ENCODE data around the gene DAZ2. TPM values are rescaled to one million over a fixed set of nuclear protein-coding genes. Genes with fewer than 3 reads are reported as not detected.
"Not testable (repeated sequence)": the region's sequence is repeated elsewhere in the genome, so short reads cannot be mapped to it uniquely, and the experiment has no call there.

The DAZ2 gene
- total and polyA plus RNA-seq, 2 of the 8 experiments (the other 6 are each of a cell fraction or from before 2014, with no cell fraction given), result not detected

- CTCF ChIA-PET (ENCODE audit: partially characterized antibody); H3K36me3 ChIP-seq (ENCODE audit: control insufficient read depth in 2 of 4, insufficient read depth in 4 of 4, low read length in 3 of 4); FAIRE-seq; H3K23me2 ChIP-seq (ENCODE audit: low read depth, low read length); POLR2A ChIA-PET (ENCODE audit: partially characterized antibody); H3K14ac ChIP-seq (ENCODE audit: insufficient read length); H3K27ac ChIP-seq (ENCODE audit: low read depth, low read length); H4K8ac ChIP-seq (ENCODE audit: extremely low read depth, insufficient read depth, low read length); H2BK20ac ChIP-seq (ENCODE audit: low read length); DNase-seq (ENCODE audit: low read depth in 1 of 2, low spot score in 2 of 2); H3K4me1 ChIP-seq (replicated peaks in 1 of 4; ENCODE audit: control insufficient read depth in 3 of 4, insufficient read depth in 4 of 4, low read length in 3 of 4); H3K23ac ChIP-seq (ENCODE audit: insufficient read length); H3K9ac ChIP-seq (replicated peaks in 1 of 4; ENCODE audit: extremely low read depth in 1 of 4, low read depth in 3 of 4, low read length in 3 of 4); H3K56ac ChIP-seq (replicated peaks; ENCODE audit: insufficient read length, low read depth, low read length); H3K18ac ChIP-seq (ENCODE audit: extremely low read depth, low read length); H3K4ac ChIP-seq (replicated peaks; ENCODE audit: insufficient read length, low read depth, low read length); H3K79me2 ChIP-seq (ENCODE audit: control insufficient read depth in 1 of 2, insufficient read depth in 2 of 2, low read length in 2 of 2); H4K91ac ChIP-seq (replicated peaks; ENCODE audit: insufficient read length, low read length); H3K27me3 ChIP-seq (replicated peaks in 1 of 4; ENCODE audit: control insufficient read depth in 3 of 4, extremely low read depth in 1 of 4, insufficient read depth in 3 of 4, low read length in 3 of 4); H3K9me3 ChIP-seq (ENCODE audit: insufficient read depth in 2 of 2, low read depth in 1 of 2, low read length in 1 of 2); H2BK12ac ChIP-seq (ENCODE audit: low read depth, low read length); H3K4me3 ChIP-seq (ENCODE audit: extremely low read depth in 1 of 4, insufficient read depth in 2 of 4, low read depth in 3 of 4, low read length in 4 of 4); H2BK15ac ChIP-seq (ENCODE audit: low read length); H2AK5ac ChIP-seq (ENCODE audit: low read depth, low read length); H2AFZ ChIP-seq (ENCODE audit: low read length); H3K4me2 ChIP-seq (ENCODE audit: insufficient read depth in 1 of 2, low read depth in 2 of 2, low read length in 2 of 2); H2BK120ac ChIP-seq (replicated peaks; ENCODE audit: low read depth, low read length); H2BK5ac ChIP-seq (ENCODE audit: low read depth, low read length); H4K5ac ChIP-seq (ENCODE audit: insufficient read length, low read depth, low read length); H3K79me1 ChIP-seq (ENCODE audit: low read depth, low read length); H4K20me1 ChIP-seq (replicated peaks in 1 of 2; ENCODE audit: control insufficient read depth in 1 of 2, insufficient read depth in 2 of 2, low read length in 2 of 2): not testable (repeated sequence)
- no CpG with 5 or more reads among the region's 23 CpGs for WGBS, 2 experiments (ENCODE audit: extremely low coverage in 1 of 2, insufficient coverage in 1 of 2, insufficient read length in 1 of 2, insufficient replicate concordance in 2 of 2, low coverage in 1 of 2, low lambda C conversion rate in 2 of 2, missing lambda C conversion rate in 1 of 2)
These were observed 20.4 kb upstream of the DAZ2 start, which contains the start of gene DAZ1 for GRCh38 chrY:23198908-23199307. Gene DAZ1 (minus strand): TSS chrY:23199008. CDS start chrY:23198800, 208 bp downstream.

DNA sequence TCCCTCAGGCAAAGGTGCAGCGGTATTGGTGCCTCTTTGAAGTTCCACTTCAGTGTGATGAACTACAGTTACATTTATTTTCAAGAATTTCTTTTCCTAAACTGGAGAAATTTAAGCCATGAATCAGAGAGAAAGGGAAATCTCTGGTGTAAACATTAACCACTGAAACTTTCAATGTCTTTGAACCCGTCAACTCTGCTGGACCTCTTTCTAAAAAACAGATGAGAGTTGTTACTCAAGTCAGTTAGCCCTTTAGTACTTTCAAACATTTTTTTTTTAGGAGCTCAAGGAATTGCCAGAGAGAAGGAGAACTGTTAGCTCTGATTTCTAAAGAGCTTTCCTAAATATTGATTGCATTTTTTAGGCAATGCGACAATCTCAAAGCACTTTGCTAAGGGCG, 11.9 kb upstream of the DAZ2 start:
- H3K4me1 ChIP-seq (replicated peaks in 1 of 4; ENCODE audit: control insufficient read depth in 3 of 4, insufficient read depth in 4 of 4, low read length in 3 of 4); H3K9ac ChIP-seq (replicated peaks in 1 of 4; ENCODE audit: extremely low read depth in 1 of 4, low read depth in 3 of 4, low read length in 3 of 4); H3K79me2 ChIP-seq (ENCODE audit: control insufficient read depth in 1 of 2, insufficient read depth in 2 of 2, low read length in 2 of 2); H2BK15ac ChIP-seq (ENCODE audit: low read length); H3K4ac ChIP-seq (replicated peaks; ENCODE audit: insufficient read length, low read depth, low read length); H3K14ac ChIP-seq (ENCODE audit: insufficient read length); H2BK120ac ChIP-seq (replicated peaks; ENCODE audit: low read depth, low read length); H4K5ac ChIP-seq (ENCODE audit: insufficient read length, low read depth, low read length); H4K8ac ChIP-seq (ENCODE audit: extremely low read depth, insufficient read depth, low read length); POLR2A ChIA-PET (ENCODE audit: partially characterized antibody); DNase-seq (ENCODE audit: low read depth in 1 of 2, low spot score in 2 of 2); H2BK12ac ChIP-seq (ENCODE audit: low read depth, low read length); CTCF ChIA-PET (ENCODE audit: partially characterized antibody); H3K36me3 ChIP-seq (ENCODE audit: control insufficient read depth in 2 of 4, insufficient read depth in 4 of 4, low read length in 3 of 4); H3K56ac ChIP-seq (replicated peaks; ENCODE audit: insufficient read length, low read depth, low read length); H2BK20ac ChIP-seq (ENCODE audit: low read length); H3K23me2 ChIP-seq (ENCODE audit: low read depth, low read length); H2AFZ ChIP-seq (ENCODE audit: low read length); FAIRE-seq; H4K91ac ChIP-seq (replicated peaks; ENCODE audit: insufficient read length, low read length); H3K23ac ChIP-seq (ENCODE audit: insufficient read length); H3K18ac ChIP-seq (ENCODE audit: extremely low read depth, low read length); H3K27me3 ChIP-seq (replicated peaks in 1 of 4; ENCODE audit: control insufficient read depth in 3 of 4, extremely low read depth in 1 of 4, insufficient read depth in 3 of 4, low read length in 3 of 4); H3K9me3 ChIP-seq (ENCODE audit: insufficient read depth in 2 of 2, low read depth in 1 of 2, low read length in 1 of 2); H3K4me3 ChIP-seq (ENCODE audit: extremely low read depth in 1 of 4, insufficient read depth in 2 of 4, low read depth in 3 of 4, low read length in 4 of 4); H2BK5ac ChIP-seq (ENCODE audit: low read depth, low read length); H3K79me1 ChIP-seq (ENCODE audit: low read depth, low read length); H2AK5ac ChIP-seq (ENCODE audit: low read depth, low read length); H3K4me2 ChIP-seq (ENCODE audit: insufficient read depth in 1 of 2, low read depth in 2 of 2, low read length in 2 of 2); H4K20me1 ChIP-seq (replicated peaks in 1 of 2; ENCODE audit: control insufficient read depth in 1 of 2, insufficient read depth in 2 of 2, low read length in 2 of 2); H3K27ac ChIP-seq (ENCODE audit: low read depth, low read length): not testable (repeated sequence)
- WGBS, 2 experiments (ENCODE audit: extremely low coverage in 1 of 2, insufficient coverage in 1 of 2, insufficient read length in 1 of 2, insufficient replicate concordance in 2 of 2, low coverage in 1 of 2, low lambda C conversion rate in 2 of 2, missing lambda C conversion rate in 1 of 2), result no CpG with 5 or more reads among the region's 4 CpGs
